Panc1 (cell line): Measurements from ENCODE around the gene OR2M4. TPM values are rescaled to one million over a fixed set of nuclear protein-coding genes. Genes with fewer than 3 reads are reported as not detected.

Source experiments
- ATAC-seq: fragments of 200-7000 bp; cut with Tn5 transposase; 2 replicates; pipeline ENCODE4 v1.9.1; 2020; ENCODE audit warnings: mild to moderate bottlenecking, moderate library complexity
- BruUV-seq: library from RNA; stranded (reverse); fragments of 400-500 nt; replicated peaks from 2 replicates; lab custom pipeline; 2021; lab: Mats Ljungman, UMichigan
- CTCF ChIA-PET: fragments of 300-600 bp; sonication (Branson Sonifier 250); formaldehyde crosslinking; loops from one replicate; lab custom pipeline; 2022; ENCODE audit warnings: antibody characterized with exemption; lab: Charles Lee
- POLR2A ChIA-PET: fragments of 300-600 bp; sonication (Branson Sonifier 250); formaldehyde crosslinking; loops from one replicate; lab custom pipeline; 2022; ENCODE audit warnings: antibody characterized with exemption; lab: Charles Lee
- DNase-seq: peaks from one replicate; pipeline ENCODE4 v3.0.0-alpha.2; 2010; ENCODE audit warnings: low read depth, low spot score
- H3K27ac ChIP-seq: 2 replicates; pipeline ENCODE4 v1.5.1; 2011; ENCODE audit warnings: mild to moderate bottlenecking, low read length, inconsistent platforms
- H3K27me3 ChIP-seq: fragments of 200-500 bp; sonication (Bioruptor generic); 2 replicates; pipeline ENCODE4 v1.6.0; 2014; ENCODE audit warnings: low read length, inconsistent platforms; ENCODE audit not compliant: control insufficient read depth, insufficient read depth
- H3K36me3 ChIP-seq: fragments of 200-500 bp; sonication (Bioruptor generic); 2 replicates; pipeline ENCODE4 v1.5.1; 2014; ENCODE audit warnings: inconsistent platforms, mild to moderate bottlenecking, low read length, moderate library complexity; ENCODE audit not compliant: control insufficient read depth, insufficient read depth
- H3K4me1 ChIP-seq: 2 replicates; pipeline ENCODE4 v1.5.1; 2011; ENCODE audit warnings: inconsistent platforms, mild to moderate bottlenecking, low read length, moderate library complexity; ENCODE audit not compliant: control insufficient read depth, insufficient read depth
- H3K4me3 ChIP-seq, 2 experiments: 2 replicates each; pipeline ENCODE4 v1.5.1; 2011 to 2012; ENCODE audit warnings: low read depth in 2 of 2, low read length in 2 of 2, mild to moderate bottlenecking in 2 of 2, inconsistent platforms in 1 of 2, moderate library complexity in 1 of 2
- H3K9me3 ChIP-seq: fragments of 200-500 bp; sonication (Bioruptor generic); 2 replicates; pipeline ENCODE4 v1.5.1; 2014; ENCODE audit warnings: low read depth, mild to moderate bottlenecking, inconsistent platforms, low read length, moderate library complexity; ENCODE audit not compliant: control insufficient read depth, insufficient read depth
- POLR2AphosphoS5 ChIP-seq: IDR thresholded peaks from 2 replicates; pipeline ENCODE4 v1.6.1; 2012; ENCODE audit warnings: mild to moderate bottlenecking, low read depth, low read length, moderate library complexity
- SIN3A ChIP-seq: IDR thresholded peaks from 2 replicates; pipeline ENCODE4 v1.6.1; 2012; ENCODE audit warnings: low read depth, mild to moderate bottlenecking, low read length, moderate library complexity, borderline replicate concordance; ENCODE audit not compliant: insufficient read depth
- TCF7L2 ChIP-seq: IDR thresholded peaks from 2 replicates; pipeline ENCODE4 v1.6.1; 2011; ENCODE audit warnings: mild to moderate bottlenecking, low read depth, low read length, inconsistent platforms
- in situ Hi-C: cut with HindIII; loops from 2 replicates; pipeline ENCODE4 v1.10.0; 2016; ENCODE audit warnings: low sequenced_read_pairs, low pct_unique_long_range_greater_than_20kb
- intact Hi-C: fragments of 100-400 bp; cut with micrococcal nuclease; formaldehyde crosslinking; loops from one replicate; pipeline ENCODE4 v1.10.0; 2022; ENCODE audit not compliant: unreplicated experiment
- total RNA-seq: library from RNA; stranded (reverse); gene quantifications from one replicate; pipeline ENCODE4 v1.2.1, GENCODE V29; 2021; ENCODE audit not compliant: unreplicated experiment
- TF ChIP-seq, protein P1 (sequence below): fragments of 450-650 bp; IDR thresholded peaks from 2 replicates; pipeline ENCODE4 v1.5.1; 2017; ENCODE audit warnings: mild to moderate bottlenecking
- TF ChIP-seq, protein P2 (sequence below), 2 experiments: IDR thresholded peaks; 2 replicates each; pipeline ENCODE4 v1.6.1; 2011 to 2012; ENCODE audit warnings: low read depth in 2 of 2, control low read depth in 1 of 2, low read length in 1 of 2, mild to moderate bottlenecking in 1 of 2, moderate library complexity in 1 of 2; ENCODE audit not compliant: insufficient read depth in 1 of 2

The OR2M4 gene
- total RNA-seq, 1 experiment from 2014 or later, result not detected

DNA sequence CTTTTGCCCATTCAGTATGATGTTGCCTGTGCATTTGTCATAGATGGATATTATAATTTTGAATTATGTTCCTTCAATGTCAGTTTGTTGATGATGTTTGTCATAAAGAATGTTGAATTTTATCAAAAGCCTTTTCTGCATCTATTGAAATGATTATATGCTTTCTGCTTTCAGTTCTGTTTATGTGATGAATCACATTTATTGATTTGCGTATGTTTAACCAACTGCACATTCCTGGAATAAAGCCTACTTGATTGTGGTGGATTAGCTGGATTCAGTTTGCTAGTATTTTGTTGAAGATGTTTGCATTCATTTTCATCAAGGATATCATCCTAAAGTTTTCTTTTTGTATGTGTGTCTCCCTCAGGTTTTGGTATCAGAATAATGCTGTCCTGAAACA, 5.7 kb upstream of the OR2M4 start:
- no peak for DNase-seq

DNA sequence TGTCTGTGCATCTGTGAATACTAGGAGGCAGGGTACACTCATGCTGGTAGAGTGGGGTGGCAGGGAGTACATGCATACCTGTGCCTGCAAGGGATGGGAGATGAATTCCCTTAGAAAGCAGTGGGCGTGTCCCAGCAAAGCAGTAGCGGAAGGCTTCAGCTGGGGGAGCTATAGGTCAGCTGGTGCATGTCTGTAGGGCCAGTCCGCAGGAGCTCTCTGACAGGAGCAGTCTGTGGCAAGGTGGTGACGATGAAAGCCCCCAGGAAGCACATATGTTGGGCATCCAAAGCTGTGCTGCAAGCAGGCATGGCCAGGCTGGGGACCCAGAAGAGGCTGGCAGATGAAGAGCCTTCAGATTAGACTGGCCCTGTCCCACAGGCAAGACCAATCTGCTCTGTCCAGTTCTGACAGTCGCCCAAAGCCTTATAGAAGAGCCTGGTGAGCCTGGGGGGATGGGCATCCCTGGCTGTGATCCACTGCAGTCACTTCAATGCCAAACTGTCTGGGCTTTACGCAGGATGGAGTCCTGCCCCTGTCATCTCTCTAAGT, 1.8 kb upstream of the OR2M4 start:
- Histone ChIP-seq H3K36me3 (no peaks in the 10 kb centered on the region), H3K4me1 (no peaks in the 10 kb centered on the region), H3K27me3 (no peaks in the 10 kb centered on the region), H3K27ac (no peak overlapping the region), H3K9me3 (no peaks in the 10 kb centered on the region), H3K4me3 (no peak overlapping the region)
- intact Hi-C loops (no loop called here), in situ Hi-C loops (no loop called here)
- CTCF ChIA-PET, result no interaction called here
- ATAC-seq, result no peak
- DNase-seq, result no peak
- no peak for TF ChIP-seq TCF7L2
- no peak for TF ChIP-seq POLR2AphosphoS5
- TF ChIP-seq SIN3A, result no peak
- TF ChIP-seq, protein P1, sequence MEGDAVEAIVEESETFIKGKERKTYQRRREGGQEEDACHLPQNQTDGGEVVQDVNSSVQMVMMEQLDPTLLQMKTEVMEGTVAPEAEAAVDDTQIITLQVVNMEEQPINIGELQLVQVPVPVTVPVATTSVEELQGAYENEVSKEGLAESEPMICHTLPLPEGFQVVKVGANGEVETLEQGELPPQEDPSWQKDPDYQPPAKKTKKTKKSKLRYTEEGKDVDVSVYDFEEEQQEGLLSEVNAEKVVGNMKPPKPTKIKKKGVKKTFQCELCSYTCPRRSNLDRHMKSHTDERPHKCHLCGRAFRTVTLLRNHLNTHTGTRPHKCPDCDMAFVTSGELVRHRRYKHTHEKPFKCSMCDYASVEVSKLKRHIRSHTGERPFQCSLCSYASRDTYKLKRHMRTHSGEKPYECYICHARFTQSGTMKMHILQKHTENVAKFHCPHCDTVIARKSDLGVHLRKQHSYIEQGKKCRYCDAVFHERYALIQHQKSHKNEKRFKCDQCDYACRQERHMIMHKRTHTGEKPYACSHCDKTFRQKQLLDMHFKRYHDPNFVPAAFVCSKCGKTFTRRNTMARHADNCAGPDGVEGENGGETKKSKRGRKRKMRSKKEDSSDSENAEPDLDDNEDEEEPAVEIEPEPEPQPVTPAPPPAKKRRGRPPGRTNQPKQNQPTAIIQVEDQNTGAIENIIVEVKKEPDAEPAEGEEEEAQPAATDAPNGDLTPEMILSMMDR, result no peak
- TF ChIP-seq, protein P2, sequence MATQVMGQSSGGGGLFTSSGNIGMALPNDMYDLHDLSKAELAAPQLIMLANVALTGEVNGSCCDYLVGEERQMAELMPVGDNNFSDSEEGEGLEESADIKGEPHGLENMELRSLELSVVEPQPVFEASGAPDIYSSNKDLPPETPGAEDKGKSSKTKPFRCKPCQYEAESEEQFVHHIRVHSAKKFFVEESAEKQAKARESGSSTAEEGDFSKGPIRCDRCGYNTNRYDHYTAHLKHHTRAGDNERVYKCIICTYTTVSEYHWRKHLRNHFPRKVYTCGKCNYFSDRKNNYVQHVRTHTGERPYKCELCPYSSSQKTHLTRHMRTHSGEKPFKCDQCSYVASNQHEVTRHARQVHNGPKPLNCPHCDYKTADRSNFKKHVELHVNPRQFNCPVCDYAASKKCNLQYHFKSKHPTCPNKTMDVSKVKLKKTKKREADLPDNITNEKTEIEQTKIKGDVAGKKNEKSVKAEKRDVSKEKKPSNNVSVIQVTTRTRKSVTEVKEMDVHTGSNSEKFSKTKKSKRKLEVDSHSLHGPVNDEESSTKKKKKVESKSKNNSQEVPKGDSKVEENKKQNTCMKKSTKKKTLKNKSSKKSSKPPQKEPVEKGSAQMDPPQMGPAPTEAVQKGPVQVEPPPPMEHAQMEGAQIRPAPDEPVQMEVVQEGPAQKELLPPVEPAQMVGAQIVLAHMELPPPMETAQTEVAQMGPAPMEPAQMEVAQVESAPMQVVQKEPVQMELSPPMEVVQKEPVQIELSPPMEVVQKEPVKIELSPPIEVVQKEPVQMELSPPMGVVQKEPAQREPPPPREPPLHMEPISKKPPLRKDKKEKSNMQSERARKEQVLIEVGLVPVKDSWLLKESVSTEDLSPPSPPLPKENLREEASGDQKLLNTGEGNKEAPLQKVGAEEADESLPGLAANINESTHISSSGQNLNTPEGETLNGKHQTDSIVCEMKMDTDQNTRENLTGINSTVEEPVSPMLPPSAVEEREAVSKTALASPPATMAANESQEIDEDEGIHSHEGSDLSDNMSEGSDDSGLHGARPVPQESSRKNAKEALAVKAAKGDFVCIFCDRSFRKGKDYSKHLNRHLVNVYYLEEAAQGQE (IDR thresholded peaks at IDR 0.05; ENCODE audit: insufficient read depth in 1 of 2, low read depth in 2 of 2, low read length in 1 of 2), result no peak
- no TSS peak for BruUV-seq
- POLR2A ChIA-PET, result no interaction called here

More for the DNA sequence above, 5.7 kb upstream of the OR2M4 start:
- POLR2A ChIA-PET, result no interaction called here
- in situ Hi-C loops, result no loop called here
- Histone ChIP-seq H3K27ac (no peak overlapping the region), H3K9me3 (no peaks in the 10 kb centered on the region), H3K27me3 (no peaks in the 10 kb centered on the region), H3K36me3 (no peaks in the 10 kb centered on the region), H3K4me1 (no peaks in the 10 kb centered on the region), H3K4me3 (no peak overlapping the region)
- ATAC-seq, result no peak
- TF ChIP-seq POLR2AphosphoS5 (no peak), TCF7L2 (no peak), SIN3A (no peak)
- TF ChIP-seq, protein P2 (IDR thresholded peaks at IDR 0.05; ENCODE audit: insufficient read depth in 1 of 2, low read depth in 2 of 2, low read length in 1 of 2), result no peak
- TF ChIP-seq, protein P1, result no peak
- intact Hi-C loops, result no loop called here
- CTCF ChIA-PET, result no interaction called here
- BruUV-seq, result no TSS peak
